Measurements from ENCODE around the gene USP53.
"Not testable (repeated sequence)": the region's sequence is repeated elsewhere in the genome, so short reads cannot be mapped to it uniquely, and the experiment has no call there.

Gene USP53

GRCh38 chr4:119329835-119330620 lies 117.5 kb downstream of the USP53 start:
- FAIRE-seq: no peak
- TF ChIP-seq CTCF (IDR thresholded peaks at IDR 0.05; ENCODE audit: insufficient read depth, missing control alignments): no peak
- no peak for DNase-seq (ENCODE audit: insufficient read length, low spot score)

- FAIRE-seq; DNase-seq (ENCODE audit: insufficient read length, low spot score): not testable (repeated sequence)
Measured at GRCh38 chr4:119336332-119336979, 123.9 kb downstream of the USP53 start.

DNA sequence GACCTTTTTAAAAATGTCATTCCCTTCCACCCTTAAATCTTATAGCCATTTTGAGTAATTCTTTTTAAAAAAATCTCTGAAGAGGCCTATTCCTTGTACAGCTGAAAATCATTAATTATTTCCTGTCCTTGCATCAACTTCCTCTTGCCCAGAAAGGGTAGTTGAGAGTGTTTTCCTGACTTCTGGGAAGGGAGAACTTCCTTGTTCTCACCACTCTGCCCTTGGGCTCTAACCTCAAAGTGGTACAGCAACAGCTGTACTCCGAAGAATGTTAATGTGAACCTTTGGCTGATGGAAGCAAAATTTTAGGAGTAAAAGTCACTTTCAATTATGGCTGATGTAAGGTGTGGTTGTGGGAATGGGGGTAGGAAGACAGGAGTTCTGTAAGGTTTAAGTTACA lies 124.5 kb downstream of the USP53 start:
- FAIRE-seq (no peak), DNase-seq (ENCODE audit: insufficient read length, low spot score) (no peak)
- TF ChIP-seq CTCF (IDR thresholded peaks at IDR 0.05; ENCODE audit: insufficient read depth, missing control alignments): no peak

- not testable (repeated sequence) for DNase-seq (ENCODE audit: insufficient read length, low spot score)
Measured at GRCh38 chr4:119339895-119340294, 127.4 kb downstream of the USP53 start.

GRCh38 chr4:119343293-119343692 lies 130.8 kb downstream of the USP53 start:
- not testable (repeated sequence) for FAIRE-seq; DNase-seq (ENCODE audit: insufficient read length, low spot score)

More at GRCh38 chr4:119339895-119340294, 127.4 kb downstream of the USP53 start:
- FAIRE-seq: not testable (repeated sequence)
